Omental fat pad (tissue), 4 donors: ENCODE data around the gene PGRMC2. TPM values are rescaled to one million over a fixed set of nuclear protein-coding genes. Genes with fewer than 3 reads are reported as not detected.

Experiments used
- ATAC-seq: fragments of 150-250 bp; one replicate; pipeline ENCODE4 v1.9.1; 2016; ENCODE audit warnings: mild to moderate bottlenecking, moderate library complexity; ENCODE audit not compliant: low FRiP score
- DNase-seq: peaks from one replicate; pipeline ENCODE4 v3.0.0-alpha.2; 2019; ENCODE audit warnings: low spot score
- CTCF ChIP-seq, 3 donors: fragments of 450-650 bp; IDR thresholded peaks; one replicate each; pipeline ENCODE4 v1.5.1; 2016 to 2017; ENCODE audit warnings: antibody characterized with exemption in 3 of 3, mild to moderate bottlenecking in 3 of 3, moderate library complexity in 2 of 3
- total RNA-seq, 4 donors: library from RNA; depleted of rRNA; stranded (reverse); fragments of >200 nt; gene quantifications; one replicate each; pipeline ENCODE4 v1.1.0, GENCODE V29; 2016

The PGRMC2 gene
- total RNA-seq, 4 donors from 2014 or later: 34.8 to 77.4 (median 56.9) TPM

GRCh38 chr4:128303405-128303785, 15.8 kb upstream of the PGRMC2 start:
- no peak for DNase-seq
- no peak for TF ChIP-seq CTCF (IDR thresholded peaks at IDR 0.05)
- no peak for ATAC-seq

GRCh38 chr4:128301979-128302378, 14.4 kb upstream of the PGRMC2 start:
- TF ChIP-seq CTCF (IDR thresholded peaks at IDR 0.05): no peak
- ATAC-seq (no peak), DNase-seq (no peak)

- no peak for TF ChIP-seq CTCF (IDR thresholded peaks at IDR 0.05)
- DNase-seq: no peak
- no peak for ATAC-seq
These were observed 12.2 kb upstream of the PGRMC2 start for GRCh38 chr4:128299848-128300247.

GRCh38 chr4:128298852-128299251, 11.2 kb upstream of the PGRMC2 start:
- no peak for ATAC-seq
- no peak for TF ChIP-seq CTCF (IDR thresholded peaks at IDR 0.05)
- DNase-seq: no peak

GRCh38 chr4:128298146-128298758, 10.6 kb upstream of the PGRMC2 start:
- no peak for DNase-seq
- TF ChIP-seq CTCF (IDR thresholded peaks at IDR 0.05): no peak
- ATAC-seq: no peak

GRCh38 chr4:128295255-128295654, 7.6 kb upstream of the PGRMC2 start:
- ATAC-seq (no peak), DNase-seq (no peak)
- TF ChIP-seq CTCF (IDR thresholded peaks at IDR 0.05): no peak

GRCh38 chr4:128294464-128294863, 6.9 kb upstream of the PGRMC2 start:
- no peak for TF ChIP-seq CTCF (IDR thresholded peaks at IDR 0.05)
- no peak for DNase-seq
- ATAC-seq: no peak
